ENCODE results near the gene MGAT4A. TPM values are rescaled to one million over a fixed set of nuclear protein-coding genes. Genes with fewer than 3 reads are reported as not detected.

MGAT4A gene
- total and polyA plus RNA-seq, 7 donors = 9.5 to 28.2 (median 21.6) TPM

DNA sequence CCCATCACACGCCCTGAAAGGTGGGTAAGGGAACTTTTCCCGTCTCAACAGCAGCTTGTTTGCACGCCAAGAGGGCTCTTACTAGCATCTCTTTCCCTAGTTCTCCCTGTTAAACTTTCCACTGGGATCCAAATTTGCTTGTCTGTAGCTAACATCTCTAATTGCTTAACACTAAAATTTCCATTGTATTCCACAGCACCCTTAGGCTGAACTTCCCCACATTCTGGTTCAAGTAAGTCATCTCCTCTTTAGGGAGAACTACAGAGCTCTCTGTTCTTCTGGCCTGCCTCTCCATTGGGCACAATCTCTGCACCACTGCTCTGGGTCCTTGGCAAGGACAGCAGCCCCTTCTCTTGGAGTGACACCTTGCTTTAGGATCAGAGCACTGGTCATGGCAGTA lies 98.6 kb downstream of the MGAT4A start:
- Histone ChIP-seq H3K27ac (no peak overlapping the region), H3K27me3 (no peaks in the 10 kb centered on the region), H3K9me3 (no peaks in the 10 kb centered on the region), H3K36me3 (peaks cover 4 to 51% (median 9%) of the 10 kb centered on the region in 4 donors), H3K4me3 (no peak overlapping the region), H3K4me1 (no peaks in the 10 kb centered on the region)
- intact Hi-C loops (cut with DNase I) = no loop called here
- 81 to 83% methylated on average over 3 of the region's 3 CpGs for WGBS, 2 donors
- DNase-seq = no peak
- TF ChIP-seq POLR2A (IDR thresholded peaks at IDR 0.05) = no peak
- no peak for TF ChIP-seq EP300 (IDR thresholded peaks at IDR 0.05)
- no peak for TF ChIP-seq POLR2AphosphoS5 (IDR thresholded peaks at IDR 0.05)
- TF ChIP-seq, protein P1, sequence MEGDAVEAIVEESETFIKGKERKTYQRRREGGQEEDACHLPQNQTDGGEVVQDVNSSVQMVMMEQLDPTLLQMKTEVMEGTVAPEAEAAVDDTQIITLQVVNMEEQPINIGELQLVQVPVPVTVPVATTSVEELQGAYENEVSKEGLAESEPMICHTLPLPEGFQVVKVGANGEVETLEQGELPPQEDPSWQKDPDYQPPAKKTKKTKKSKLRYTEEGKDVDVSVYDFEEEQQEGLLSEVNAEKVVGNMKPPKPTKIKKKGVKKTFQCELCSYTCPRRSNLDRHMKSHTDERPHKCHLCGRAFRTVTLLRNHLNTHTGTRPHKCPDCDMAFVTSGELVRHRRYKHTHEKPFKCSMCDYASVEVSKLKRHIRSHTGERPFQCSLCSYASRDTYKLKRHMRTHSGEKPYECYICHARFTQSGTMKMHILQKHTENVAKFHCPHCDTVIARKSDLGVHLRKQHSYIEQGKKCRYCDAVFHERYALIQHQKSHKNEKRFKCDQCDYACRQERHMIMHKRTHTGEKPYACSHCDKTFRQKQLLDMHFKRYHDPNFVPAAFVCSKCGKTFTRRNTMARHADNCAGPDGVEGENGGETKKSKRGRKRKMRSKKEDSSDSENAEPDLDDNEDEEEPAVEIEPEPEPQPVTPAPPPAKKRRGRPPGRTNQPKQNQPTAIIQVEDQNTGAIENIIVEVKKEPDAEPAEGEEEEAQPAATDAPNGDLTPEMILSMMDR (IDR thresholded peaks at IDR 0.05) = no peak

GRCh38 chr2:98623657-98624056 lies 107.3 kb downstream of the MGAT4A start:
- Histone ChIP-seq H3K27me3 (no peaks in the 10 kb centered on the region), H3K9me3 (no peaks in the 10 kb centered on the region), H3K4me3 (no peak overlapping the region), H3K27ac (no peak overlapping the region), H3K4me1 (no peaks in the 10 kb centered on the region), H3K36me3 (peaks cover 0 to 20% (median 0%) of the 10 kb centered on the region in 4 donors)
- DNase-seq = peak; percentile 72
- intact Hi-C loops (cut with DNase I) = no loop called here
- TF ChIP-seq POLR2A (IDR thresholded peaks at IDR 0.05) (no peak), POLR2AphosphoS5 (IDR thresholded peaks at IDR 0.05) (no peak)
- TF ChIP-seq, protein P1 (IDR thresholded peaks at IDR 0.05) = no peak
- 77 to 81% methylated on average over 5 of the region's 5 CpGs for WGBS, 2 donors

DNA sequence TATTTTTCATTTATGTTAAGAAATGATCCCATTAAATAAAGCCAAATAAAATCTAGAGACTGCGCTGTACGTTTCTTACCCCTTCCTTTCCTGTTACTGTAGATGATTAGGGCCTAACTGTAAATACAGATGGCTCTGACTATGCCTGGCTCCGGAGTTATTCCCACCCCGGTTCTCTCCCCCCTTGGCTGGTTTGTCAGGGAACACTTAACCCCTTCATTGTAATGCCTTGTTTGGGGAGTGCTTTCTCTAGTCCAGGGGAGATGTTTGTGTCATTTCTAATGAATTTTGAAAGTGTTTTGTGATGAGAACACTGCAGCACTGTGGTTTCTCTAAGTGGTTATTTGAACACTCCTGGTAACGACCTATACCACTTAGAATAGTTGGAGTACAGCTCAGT lies 113.8 kb downstream of the MGAT4A start:
- no peak overlapping the region for H3K27ac ChIP-seq
- WGBS, 2 donors = 52 to 63% methylated on average over 5 of the region's 5 CpGs
- TF ChIP-seq EP300 (IDR thresholded peaks at IDR 0.05) (no peak), POLR2A (IDR thresholded peaks at IDR 0.05) (no peak), POLR2AphosphoS5 (IDR thresholded peaks at IDR 0.05) (no peak)
- TF ChIP-seq, protein P1 (IDR thresholded peaks at IDR 0.05) = no peak
- H3K27me3 ChIP-seq = no peaks in the 10 kb centered on the region
- peaks cover 20 to 82% (median 28%) of the 10 kb centered on the region in 4 donors for H3K36me3 ChIP-seq
- H3K4me1 ChIP-seq = no peaks in the 10 kb centered on the region
- no peaks in the 10 kb centered on the region for H3K9me3 ChIP-seq
- no peak overlapping the region for H3K4me3 ChIP-seq
- no peak for DNase-seq
- intact Hi-C loops (cut with DNase I) = no loop called here

DNA sequence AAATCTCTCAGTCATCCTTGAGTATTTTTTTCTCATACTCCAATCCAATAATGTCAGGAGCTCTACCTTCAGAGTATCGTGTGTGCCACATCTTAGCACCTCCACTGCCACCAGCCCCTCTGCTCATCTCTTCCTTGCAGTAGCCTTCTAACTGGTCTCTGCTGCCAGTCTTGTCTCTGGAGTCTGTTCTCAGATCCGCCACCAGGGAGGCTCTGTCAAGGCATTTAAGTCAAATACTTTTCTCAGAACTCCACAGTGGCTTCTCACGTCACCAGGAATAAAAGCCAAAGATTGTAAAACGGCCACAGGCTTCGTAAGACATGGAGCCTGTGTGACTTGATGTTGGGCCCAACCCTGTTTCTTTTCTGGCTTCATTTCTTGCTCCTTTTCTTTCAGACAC lies 115.5 kb downstream of the MGAT4A start:
- intact Hi-C loops (cut with DNase I) = no loop called here
- 90 to 93% methylated on average over 5 of the region's 5 CpGs for WGBS, 2 donors
- H3K36me3 ChIP-seq = peaks cover 20 to 95% (median 44%) of the 10 kb centered on the region in 4 donors
- H3K27me3 ChIP-seq = no peaks in the 10 kb centered on the region
- no peaks in the 10 kb centered on the region for H3K9me3 ChIP-seq
- no peak overlapping the region for H3K4me3 ChIP-seq
- TF ChIP-seq, protein P1 (IDR thresholded peaks at IDR 0.05) = no peak
- TF ChIP-seq POLR2AphosphoS5 (IDR thresholded peaks at IDR 0.05) (no peak), POLR2A (IDR thresholded peaks at IDR 0.05) (no peak), EP300 (IDR thresholded peaks at IDR 0.05) (no peak)
- DNase-seq = no peak
- H3K27ac ChIP-seq = no peak overlapping the region
- H3K4me1 ChIP-seq = peaks cover 0 to 16% (median 14%) of the 10 kb centered on the region in 4 donors

All from sigmoid colon (tissue), 7 donors.